Measurements from ENCODE around the gene CALM1. TPM values are rescaled to one million over a fixed set of nuclear protein-coding genes. Genes with fewer than 3 reads are reported as not detected.

The CALM1 gene
- total RNA-seq, 1 experiment from 2014 or later = 122 TPM

- TF ChIP-seq, protein P1, sequence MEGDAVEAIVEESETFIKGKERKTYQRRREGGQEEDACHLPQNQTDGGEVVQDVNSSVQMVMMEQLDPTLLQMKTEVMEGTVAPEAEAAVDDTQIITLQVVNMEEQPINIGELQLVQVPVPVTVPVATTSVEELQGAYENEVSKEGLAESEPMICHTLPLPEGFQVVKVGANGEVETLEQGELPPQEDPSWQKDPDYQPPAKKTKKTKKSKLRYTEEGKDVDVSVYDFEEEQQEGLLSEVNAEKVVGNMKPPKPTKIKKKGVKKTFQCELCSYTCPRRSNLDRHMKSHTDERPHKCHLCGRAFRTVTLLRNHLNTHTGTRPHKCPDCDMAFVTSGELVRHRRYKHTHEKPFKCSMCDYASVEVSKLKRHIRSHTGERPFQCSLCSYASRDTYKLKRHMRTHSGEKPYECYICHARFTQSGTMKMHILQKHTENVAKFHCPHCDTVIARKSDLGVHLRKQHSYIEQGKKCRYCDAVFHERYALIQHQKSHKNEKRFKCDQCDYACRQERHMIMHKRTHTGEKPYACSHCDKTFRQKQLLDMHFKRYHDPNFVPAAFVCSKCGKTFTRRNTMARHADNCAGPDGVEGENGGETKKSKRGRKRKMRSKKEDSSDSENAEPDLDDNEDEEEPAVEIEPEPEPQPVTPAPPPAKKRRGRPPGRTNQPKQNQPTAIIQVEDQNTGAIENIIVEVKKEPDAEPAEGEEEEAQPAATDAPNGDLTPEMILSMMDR (IDR thresholded peaks at IDR 0.05; ENCODE audit: unreplicated experiment) = no peak
- POLR2A ChIA-PET = interaction anchor here (1.1 kb wide), 1 partner anchor 41 kb away, joined by 4 read pairs; no protein-coding TSS in a partner anchor
These were observed 10.5 kb upstream of the CALM1 start for GRCh38 chr14:90386321-90386720.

DNA sequence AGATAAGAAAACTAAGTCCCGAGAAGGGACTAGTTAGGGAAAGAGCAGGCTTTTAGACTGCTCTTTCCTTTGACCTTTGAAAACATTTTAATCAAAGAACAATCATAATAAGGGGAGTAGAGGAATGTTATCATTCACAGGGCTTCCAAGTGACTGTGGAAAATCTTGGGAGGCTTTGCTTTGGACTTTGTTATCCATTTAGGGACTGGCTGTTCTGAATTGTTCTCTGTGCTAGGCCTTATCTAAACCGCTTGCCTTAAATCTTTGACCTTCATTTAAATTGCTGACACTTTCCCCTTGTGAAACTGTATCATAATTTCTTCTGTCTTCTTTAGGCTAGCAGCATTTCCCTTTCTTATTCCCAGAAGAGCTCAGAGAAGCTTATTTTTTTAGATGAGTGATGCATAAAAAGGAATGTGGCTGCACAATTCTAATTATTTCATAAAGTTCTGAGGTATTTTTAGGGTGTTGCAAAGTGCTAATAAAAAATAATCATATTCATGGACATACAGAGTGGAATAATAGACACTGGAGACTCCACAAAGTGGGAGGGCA, 9.5 kb upstream of the CALM1 start:
- no peaks in the 10 kb centered on the region for H3K27me3 Mint-ChIP-seq (ENCODE audit: insufficient read depth, unreplicated experiment)
- ChIA-PET POLR2A (interaction anchor here (1.1 kb wide), 1 partner anchor 42 kb away, joined by 4 read pairs; no protein-coding TSS in a partner anchor), CTCF (no interaction called here)
- no TSS peak for BruUV-seq (replicated peaks)
- peaks cover 5% of the 10 kb centered on the region for H3K4me1 Mint-ChIP-seq (ENCODE audit: insufficient read depth, unreplicated experiment)
- no peaks in the 10 kb centered on the region for H3K9me3 Mint-ChIP-seq (ENCODE audit: unreplicated experiment)
- no peak overlapping the region for H3K27ac Mint-ChIP-seq (ENCODE audit: low read depth, unreplicated experiment)
- TF ChIP-seq, protein P1 (IDR thresholded peaks at IDR 0.05; ENCODE audit: unreplicated experiment) = no peak
- DNase-seq (ENCODE audit: unreplicated experiment) = no peak
- H3K4me3 Mint-ChIP-seq (ENCODE audit: unreplicated experiment) = no peak overlapping the region
- no peaks in the 10 kb centered on the region for H3K36me3 Mint-ChIP-seq (ENCODE audit: insufficient read depth, unreplicated experiment)
- intact Hi-C loops (cut with micrococcal nuclease) = no loop called here

More at GRCh38 chr14:90386321-90386720, 10.5 kb upstream of the CALM1 start:
- CTCF ChIA-PET = interaction anchor here (0.6 to 1.6 kb wide), 2 partner anchors 240 to 310 kb away, joined by 3 to 6 read pairs; no protein-coding TSS in a partner anchor
- BruUV-seq (replicated peaks) = no TSS peak
- DNase-seq (ENCODE audit: unreplicated experiment) = no peak
- Mint-ChIP-seq H3K27me3 (ENCODE audit: insufficient read depth, unreplicated experiment) (no peaks in the 10 kb centered on the region), H3K9me3 (ENCODE audit: unreplicated experiment) (no peaks in the 10 kb centered on the region), H3K4me3 (ENCODE audit: unreplicated experiment) (no peak overlapping the region), H3K27ac (ENCODE audit: low read depth, unreplicated experiment) (no peak overlapping the region), H3K4me1 (ENCODE audit: insufficient read depth, unreplicated experiment) (peaks cover 5% of the 10 kb centered on the region), H3K36me3 (ENCODE audit: insufficient read depth, unreplicated experiment) (no peaks in the 10 kb centered on the region)
- intact Hi-C loops (cut with micrococcal nuclease) = no loop called here

- CTCF ChIA-PET = interaction anchor here (0.6 to 0.7 kb wide), 2 partner anchors 34 to 1066 kb away, joined by 3 read pairs; no protein-coding TSS in a partner anchor
- no peaks in the 10 kb centered on the region for H3K36me3 Mint-ChIP-seq (ENCODE audit: insufficient read depth, unreplicated experiment)
- BruUV-seq (replicated peaks) = no TSS peak
- intact Hi-C loops (cut with micrococcal nuclease) = no loop called here
- peaks cover 5% of the 10 kb centered on the region for H3K4me1 Mint-ChIP-seq (ENCODE audit: insufficient read depth, unreplicated experiment)
- peak; percentile 80 for DNase-seq (ENCODE audit: unreplicated experiment)
- POLR2A ChIA-PET = interaction anchor here (0.6 to 1.4 kb wide), 3 partner anchors 8 to 827 kb away, joined by 3 to 7 read pairs (median 3); partner anchors contain the start of gene CALM1
- no peak overlapping the region for H3K27ac Mint-ChIP-seq (ENCODE audit: low read depth, unreplicated experiment)
- H3K27me3 Mint-ChIP-seq (ENCODE audit: insufficient read depth, unreplicated experiment) = no peaks in the 10 kb centered on the region
- H3K4me3 Mint-ChIP-seq (ENCODE audit: unreplicated experiment) = no peak overlapping the region
- H3K9me3 Mint-ChIP-seq (ENCODE audit: unreplicated experiment) = no peaks in the 10 kb centered on the region
- TF ChIP-seq, protein P1 (IDR thresholded peaks at IDR 0.05; ENCODE audit: unreplicated experiment) = no peak
These were observed 8.4 kb upstream of the CALM1 start for GRCh38 chr14:90388437-90388836.

DNA sequence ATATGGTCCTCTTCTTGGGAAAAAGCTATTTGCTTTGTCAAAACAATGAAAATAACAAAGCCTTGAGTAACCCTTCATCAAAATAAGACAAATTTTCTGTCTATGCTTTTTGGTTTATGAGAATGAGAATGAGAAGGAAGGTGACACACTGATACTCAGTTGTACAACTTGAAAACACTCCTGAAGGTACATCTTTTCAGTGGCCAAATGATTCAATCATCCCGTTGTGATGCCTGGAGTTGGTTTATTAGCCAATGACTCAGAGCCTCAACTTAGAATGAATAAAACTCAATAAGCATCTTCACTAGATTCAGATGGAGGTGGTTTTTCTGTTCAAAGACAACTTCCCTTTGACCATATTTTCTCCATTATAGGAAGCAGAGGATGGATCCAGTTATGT, 7.8 kb upstream of the CALM1 start:
- DNase-seq (ENCODE audit: unreplicated experiment) = no peak
- Mint-ChIP-seq H3K27ac (ENCODE audit: low read depth, unreplicated experiment) (no peak overlapping the region), H3K27me3 (ENCODE audit: insufficient read depth, unreplicated experiment) (no peaks in the 10 kb centered on the region), H3K4me3 (ENCODE audit: unreplicated experiment) (no peak overlapping the region), H3K9me3 (ENCODE audit: unreplicated experiment) (no peaks in the 10 kb centered on the region), H3K36me3 (ENCODE audit: insufficient read depth, unreplicated experiment) (no peaks in the 10 kb centered on the region), H3K4me1 (ENCODE audit: insufficient read depth, unreplicated experiment) (peaks cover 5% of the 10 kb centered on the region)
- ChIA-PET POLR2A (interaction anchor here (0.6 to 1.4 kb wide), 4 partner anchors 8 to 826 kb away, joined by 3 to 7 read pairs (median 3); partner anchors contain the start of gene CALM1), CTCF (interaction anchor here (0.5 to 1.2 kb wide), 4 partner anchors 20 to 1826 kb away, joined by 3 to 4 read pairs (median 3); no protein-coding TSS in a partner anchor)
- intact Hi-C loops (cut with micrococcal nuclease) = no loop called here
- no TSS peak for BruUV-seq (replicated peaks)
- TF ChIP-seq, protein P1 (IDR thresholded peaks at IDR 0.05; ENCODE audit: unreplicated experiment) = no peak

All from MCF 10A (cell line).